Activated T-cell treated with anti-CD3 and anti-CD28 coated beads for 24 hours (primary cell): Measurements from ENCODE around the gene UNC5B.
A peak's percentile ranks its signal among the peaks of the same experiment; 100 is the strongest.
"Not testable (repeated sequence)": the region's sequence is repeated elsewhere in the genome, so short reads cannot be mapped to it uniquely, and the experiment has no call there.

Experiments used
- DNase-seq: peaks from one replicate; pipeline ENCODE4 v3.0.0-alpha.2; 2020; ENCODE audit warnings: low read depth

UNC5B gene

DNA sequence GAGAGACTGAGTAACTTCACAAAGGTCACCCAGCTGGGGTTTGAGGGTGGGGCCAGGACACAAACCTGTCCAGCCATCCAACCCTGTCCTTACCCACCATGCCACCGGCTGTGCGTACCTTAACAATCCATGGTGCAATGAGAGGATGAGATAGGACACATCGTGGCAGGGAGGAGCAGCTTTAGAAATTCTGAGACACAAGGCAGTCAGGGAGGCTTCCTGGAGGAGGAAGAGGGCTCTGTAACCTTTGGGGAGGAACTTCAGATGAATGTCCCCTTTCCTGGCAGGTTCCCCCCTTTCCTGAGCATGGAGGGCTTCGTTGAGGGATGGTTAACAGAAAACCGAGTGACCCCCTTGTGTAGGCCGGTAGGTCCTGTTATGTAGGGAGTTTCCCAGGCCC, 71.0 kb downstream of the UNC5B start:
- no peak for DNase-seq

DNA sequence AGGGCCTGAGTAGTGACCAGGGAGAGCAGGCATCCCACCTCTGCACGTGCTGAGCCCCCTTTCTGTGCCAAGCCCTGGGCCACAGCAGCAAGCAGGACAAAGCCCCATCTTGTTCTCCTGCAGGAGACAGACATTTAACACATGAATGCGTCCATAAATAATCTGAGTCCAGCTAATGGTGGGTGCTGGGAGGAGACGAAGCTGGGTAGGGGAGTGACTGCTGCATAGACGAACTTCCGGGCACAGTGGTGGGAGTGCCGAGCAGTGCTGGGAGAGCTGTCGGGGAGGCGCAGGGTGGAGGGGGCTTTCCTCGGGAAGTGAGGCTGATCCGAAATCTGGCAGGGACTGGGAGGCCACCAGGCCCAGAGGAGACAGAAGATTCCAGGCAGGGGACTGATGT, 71.5 kb downstream of the UNC5B start:
- no peak for DNase-seq

DNA sequence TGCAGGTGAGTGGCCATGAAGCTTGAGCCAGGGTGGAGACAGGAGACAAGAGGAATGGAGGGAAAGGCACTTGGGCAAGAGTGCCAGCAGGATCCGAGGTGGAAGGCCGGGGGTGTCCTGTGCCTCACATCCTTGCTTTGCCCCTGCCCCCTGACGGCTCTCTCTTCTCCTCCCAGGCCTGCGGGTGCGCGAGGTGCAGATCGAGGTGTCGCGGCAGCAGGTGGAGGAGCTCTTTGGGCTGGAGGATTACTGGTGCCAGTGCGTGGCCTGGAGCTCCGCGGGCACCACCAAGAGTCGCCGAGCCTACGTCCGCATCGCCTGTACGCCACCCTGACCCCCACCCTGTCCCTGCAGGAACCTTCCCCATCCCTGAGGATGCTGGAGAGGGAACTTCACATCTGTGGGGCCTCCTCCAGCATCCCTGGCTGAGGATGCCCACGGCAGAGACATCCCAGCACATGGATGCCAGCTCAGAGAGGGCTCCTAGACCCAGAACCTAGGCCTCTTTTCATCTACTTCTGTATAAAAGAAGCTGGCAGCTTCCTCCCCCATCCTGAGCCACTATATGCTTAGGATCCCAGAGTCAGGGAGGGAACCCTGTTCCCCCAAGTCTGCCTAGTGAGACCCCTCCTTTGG, 72.3 kb downstream of the UNC5B start:
- DNase-seq, result no peak

DNA sequence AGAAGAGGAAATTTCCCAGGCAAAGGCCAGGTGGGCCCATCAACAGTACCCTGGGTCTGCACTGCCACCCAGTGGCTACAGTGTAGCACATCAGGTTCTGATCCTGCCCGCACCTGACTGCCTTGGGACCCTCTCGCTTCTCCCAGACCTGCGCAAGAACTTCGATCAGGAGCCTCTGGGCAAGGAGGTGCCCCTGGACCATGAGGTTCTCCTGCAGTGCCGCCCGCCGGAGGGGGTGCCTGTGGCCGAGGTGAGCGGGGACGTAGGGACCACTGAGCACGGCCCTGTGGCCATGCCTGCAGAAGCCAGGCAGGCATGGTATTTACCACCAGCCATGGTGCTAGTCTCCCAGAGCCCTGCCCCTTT, 72.8 kb downstream of the UNC5B start:
- peak; percentile 13 for DNase-seq

DNA sequence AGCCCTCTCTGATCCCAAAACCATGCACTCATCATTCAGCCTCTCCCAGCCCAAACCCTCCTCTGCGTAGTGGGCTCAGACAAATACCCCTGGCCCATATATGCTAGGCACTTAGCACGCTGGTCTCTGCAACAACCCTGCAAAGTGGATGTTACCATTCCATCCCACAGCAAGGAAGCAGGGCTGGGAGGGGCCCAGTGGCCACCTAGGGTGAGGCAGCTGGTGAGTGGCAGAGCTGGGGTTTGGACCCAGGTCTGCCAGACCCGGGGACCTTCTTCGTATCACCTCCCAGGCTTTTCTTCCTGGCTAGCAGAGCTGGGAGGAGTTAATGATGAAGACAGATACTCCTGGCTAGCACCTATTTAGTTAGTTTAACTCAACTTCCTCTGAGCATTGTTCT, 73.6 kb downstream of the UNC5B start:
- no peak for DNase-seq

DNA sequence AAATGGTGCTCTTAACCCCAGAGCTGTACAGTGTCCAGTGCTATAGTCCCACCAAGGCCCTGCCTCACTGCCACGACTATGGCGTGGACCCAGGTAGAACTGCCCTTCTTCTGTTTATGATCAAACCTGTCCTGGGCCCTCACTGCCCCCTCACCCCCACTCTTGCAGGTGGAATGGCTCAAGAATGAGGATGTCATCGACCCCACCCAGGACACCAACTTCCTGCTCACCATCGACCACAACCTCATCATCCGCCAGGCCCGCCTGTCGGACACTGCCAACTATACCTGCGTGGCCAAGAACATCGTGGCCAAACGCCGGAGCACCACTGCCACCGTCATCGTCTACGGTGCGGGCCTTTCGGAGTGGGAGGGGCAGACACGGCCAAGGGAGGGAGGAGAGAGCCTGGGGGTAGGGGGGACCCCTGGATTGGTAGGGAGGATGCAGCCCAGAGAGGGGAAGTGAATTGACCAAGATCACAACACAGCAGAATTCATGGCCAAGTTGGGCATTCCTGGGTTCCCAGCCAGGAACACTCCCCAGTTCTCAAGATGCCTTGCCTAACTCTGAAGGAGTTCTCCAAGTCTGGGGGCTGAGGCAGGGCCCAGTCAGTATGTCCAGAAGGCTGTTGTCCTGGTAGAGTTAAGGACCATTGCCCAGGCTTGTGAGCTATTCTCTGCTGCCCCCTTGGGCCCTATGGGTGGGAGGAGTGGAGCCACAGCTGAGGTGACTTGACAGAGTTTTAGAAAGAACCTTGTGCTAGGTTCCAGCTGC, 74.3 kb downstream of the UNC5B start:
- no peak for DNase-seq

DNA sequence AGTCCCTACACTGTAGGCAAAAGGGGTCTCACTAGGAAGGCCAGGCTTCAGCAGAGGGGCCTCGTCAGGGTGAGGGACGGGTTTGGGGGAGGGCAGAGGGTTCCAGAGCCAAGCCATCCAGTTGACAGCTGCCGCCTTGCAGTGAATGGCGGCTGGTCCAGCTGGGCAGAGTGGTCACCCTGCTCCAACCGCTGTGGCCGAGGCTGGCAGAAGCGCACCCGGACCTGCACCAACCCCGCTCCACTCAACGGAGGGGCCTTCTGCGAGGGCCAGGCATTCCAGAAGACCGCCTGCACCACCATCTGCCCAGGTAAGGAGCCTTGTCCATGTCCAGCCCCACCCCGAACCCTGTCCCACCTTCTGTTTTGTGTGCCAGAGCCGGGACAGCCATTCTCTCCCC, 75.1 kb downstream of the UNC5B start:
- DNase-seq, result no peak

DNA sequence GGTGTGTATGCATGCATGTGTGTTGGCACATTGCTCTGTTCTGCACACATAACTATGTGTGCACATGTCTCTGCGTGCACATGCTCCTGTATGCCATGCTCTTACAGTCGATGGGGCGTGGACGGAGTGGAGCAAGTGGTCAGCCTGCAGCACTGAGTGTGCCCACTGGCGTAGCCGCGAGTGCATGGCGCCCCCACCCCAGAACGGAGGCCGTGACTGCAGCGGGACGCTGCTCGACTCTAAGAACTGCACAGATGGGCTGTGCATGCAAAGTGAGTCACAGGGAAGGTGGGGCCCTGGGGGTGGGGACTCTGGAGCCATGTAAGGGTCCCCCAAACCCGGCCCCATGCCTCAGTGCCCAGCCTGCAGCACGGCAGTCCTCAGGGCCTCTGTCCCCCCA, 76.1 kb downstream of the UNC5B start:
- no peak for DNase-seq

DNA sequence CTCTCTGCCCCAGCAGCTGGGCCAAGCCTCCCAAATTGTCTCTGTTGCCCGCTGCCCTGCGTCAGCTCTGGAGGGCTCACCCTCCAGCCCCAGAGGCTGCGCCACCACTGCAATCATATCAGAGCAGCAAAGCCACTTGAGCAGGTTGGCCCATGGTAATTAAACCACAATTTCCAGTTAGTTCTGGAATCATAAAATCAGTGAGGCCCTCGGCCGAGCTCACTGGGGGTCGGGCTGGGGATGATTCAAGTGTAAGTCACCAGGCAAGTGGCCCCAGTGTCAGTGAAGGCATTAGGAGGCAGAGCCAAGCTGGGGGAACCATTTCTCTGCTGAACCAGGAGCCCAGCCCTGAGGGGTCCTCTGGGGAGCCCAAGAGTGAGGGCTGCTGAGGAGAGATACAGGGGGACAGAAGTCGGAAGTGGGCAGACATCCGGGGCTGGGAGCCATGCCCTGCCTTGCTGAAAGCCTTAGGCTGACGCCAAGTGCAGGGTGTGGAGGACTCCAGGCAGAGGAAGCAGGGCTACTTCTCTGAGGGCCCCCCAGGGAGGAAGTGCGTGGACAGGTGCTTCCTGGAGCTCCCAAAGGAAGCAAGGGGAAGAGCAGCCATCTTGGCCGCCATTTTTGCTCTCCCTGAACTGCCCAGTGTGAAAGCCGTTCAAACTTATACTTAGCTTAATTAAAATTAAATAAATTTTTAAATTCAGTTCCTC, 77.2 kb downstream of the UNC5B start:
- DNase-seq, result no peak

DNA sequence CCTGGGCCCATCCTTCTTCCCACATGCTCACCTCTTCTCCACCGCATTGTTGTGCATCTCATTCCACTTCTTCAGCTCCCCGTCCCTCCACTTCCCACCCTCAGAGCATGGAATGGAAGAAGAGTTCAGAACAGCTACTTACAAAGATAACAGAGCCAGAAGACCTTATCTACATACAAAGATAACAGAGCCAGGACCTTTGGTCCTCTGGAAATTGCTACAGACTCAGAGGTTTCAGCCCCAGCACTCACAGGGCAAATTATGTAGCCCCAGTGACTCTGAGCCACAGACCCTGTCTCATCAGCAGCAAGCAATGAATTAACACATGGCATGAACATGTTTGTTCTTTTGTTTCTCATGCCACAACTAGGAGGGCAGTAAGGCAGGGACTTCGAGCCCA, 78.0 kb downstream of the UNC5B start:
- no peak for DNase-seq

DNA sequence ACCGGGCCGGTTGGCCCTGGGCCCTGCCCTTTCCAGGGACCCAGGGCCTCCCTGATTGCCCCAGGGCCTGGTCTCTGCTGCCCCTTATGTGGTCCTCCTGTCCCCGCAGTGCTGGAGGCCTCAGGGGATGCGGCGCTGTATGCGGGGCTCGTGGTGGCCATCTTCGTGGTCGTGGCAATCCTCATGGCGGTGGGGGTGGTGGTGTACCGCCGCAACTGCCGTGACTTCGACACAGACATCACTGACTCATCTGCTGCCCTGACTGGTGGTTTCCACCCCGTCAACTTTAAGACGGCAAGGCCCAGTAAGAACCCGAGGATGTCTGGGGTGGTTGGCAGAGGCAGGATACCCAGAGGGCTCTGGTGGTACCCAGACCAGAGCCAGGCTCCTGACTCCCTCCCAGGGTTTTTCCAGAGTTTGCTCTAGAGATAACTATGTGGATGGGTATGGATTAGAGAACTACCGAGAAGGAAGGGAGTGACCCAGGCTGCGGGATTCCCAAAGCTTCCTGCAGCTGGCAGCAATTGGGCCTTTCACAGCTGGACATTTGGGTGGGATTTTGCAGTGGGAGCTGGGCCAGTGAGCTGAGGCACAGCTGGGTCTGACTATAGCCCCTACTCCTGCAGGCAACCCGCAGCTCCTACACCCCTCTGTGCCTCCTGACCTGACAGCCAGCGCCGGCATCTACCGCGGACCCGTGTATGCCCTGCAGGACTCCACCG, 78.6 kb downstream of the UNC5B start:
- no peak for DNase-seq

DNA sequence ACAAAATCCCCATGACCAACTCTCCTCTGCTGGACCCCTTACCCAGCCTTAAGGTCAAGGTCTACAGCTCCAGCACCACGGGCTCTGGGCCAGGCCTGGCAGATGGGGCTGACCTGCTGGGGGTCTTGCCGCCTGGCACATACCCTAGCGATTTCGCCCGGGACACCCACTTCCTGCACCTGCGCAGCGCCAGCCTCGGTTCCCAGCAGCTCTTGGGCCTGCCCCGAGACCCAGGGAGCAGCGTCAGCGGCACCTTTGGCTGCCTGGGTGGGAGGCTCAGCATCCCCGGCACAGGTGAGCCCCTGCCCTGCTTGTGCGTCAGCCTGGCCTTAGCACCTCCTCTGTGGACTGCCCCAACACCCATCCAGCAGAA, 79.1 kb downstream of the UNC5B start:
- DNase-seq, result no peak

DNA sequence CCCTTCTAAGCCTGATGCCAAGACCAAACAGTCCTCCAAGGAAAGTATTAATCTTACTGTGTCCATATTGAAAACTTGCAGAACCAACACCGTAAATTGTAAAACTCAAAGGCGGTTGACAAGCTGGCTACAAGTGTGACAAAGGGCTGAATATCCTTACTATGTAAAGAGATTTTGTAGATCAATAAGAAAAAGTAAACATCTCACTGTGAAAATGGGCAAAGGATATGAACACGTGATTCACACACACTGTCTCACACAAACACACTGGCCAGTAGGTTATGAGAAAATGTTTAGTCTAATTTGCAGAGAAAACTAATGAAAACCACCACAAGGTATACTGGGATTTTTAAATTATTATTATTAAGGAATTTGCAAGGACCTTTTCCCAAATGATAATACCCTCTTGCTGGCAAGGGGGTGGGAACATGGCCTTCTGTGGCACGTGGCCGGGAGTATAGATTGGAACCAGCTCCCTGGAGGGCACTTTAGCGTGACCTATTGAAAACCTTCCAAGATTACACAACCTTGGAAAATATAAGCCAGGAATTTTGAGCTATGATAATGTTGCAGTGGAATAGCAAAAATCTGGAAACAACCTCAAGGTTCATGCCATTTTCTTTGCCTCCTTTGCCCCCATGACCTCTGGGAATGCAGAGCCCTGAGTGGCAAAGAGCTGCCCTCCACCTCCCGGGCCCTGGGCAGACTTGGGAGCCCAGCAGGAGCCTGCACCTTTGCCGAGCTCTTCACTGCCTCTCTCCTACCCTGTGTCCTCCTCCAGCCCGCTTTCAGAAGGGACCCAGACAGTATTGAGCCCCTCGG, 80.5 kb downstream of the UNC5B start:
- DNase-seq, result no peak

DNA sequence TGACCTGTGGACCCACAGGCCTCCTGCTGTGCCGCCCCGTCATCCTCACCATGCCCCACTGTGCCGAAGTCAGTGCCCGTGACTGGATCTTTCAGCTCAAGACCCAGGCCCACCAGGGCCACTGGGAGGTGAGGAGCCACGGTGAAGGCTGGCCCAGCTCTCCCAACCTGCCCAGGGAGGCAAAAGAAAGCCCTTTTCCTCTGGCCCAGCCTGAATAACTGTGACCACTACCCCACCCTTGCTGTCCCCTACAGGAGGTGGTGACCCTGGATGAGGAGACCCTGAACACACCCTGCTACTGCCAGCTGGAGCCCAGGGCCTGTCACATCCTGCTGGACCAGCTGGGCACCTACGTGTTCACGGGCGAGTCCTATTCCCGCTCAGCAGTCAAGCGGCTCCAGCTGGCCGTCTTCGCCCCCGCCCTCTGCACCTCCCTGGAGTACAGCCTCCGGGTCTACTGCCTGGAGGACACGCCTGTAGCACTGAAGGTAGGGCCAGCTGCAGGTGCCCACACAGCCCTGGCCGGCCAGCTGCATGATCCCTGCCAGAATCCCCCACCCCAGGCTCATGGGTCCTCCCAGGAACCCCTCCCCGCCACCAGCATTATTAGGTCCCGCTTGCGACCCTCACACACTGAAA, 81.2 kb downstream of the UNC5B start:
- no peak for DNase-seq

DNA sequence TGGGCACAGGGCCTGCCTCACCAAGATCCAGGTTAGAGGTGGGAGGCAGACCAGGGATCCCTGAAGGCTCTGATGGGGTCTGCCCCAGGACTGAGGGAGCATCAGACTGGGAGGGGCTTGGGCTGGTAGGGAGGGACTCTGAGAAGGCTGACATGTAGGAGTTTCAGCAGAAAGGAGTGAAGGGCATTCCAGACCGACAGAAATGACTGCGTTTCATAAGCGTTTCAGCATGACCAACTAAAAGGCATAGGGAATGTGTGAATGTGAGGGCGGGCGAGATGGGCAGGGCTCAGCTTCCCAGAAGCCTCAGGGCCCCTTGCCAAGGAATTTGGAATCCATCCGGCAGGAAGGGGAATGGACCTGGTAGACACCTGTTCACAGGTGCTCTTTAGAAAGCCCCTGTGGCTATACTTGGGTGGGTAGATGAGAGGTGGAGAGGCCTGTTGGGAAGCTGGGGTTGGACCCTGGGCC, 81.8 kb downstream of the UNC5B start:
- no peak for DNase-seq

DNA sequence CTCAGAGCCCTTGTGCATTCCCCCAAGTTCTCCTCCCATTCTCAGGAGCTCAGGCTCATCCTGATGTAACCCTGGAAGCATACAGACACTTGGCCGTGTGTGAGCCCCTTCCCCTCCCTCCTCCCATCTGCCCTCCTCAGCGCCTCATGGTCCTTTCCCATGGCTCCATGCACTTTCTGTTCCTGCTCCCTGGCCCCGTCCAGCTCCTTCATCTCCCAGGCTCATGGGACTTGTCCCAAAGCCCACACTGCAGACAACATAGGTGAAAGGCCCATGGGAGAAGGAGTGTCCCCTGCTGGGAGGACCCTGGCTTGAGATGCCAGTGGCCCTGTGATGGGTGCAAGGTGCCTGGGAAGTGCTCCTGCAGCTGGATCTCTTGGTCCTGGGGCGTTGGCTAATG, 82.5 kb downstream of the UNC5B start:
- no peak for DNase-seq

DNA sequence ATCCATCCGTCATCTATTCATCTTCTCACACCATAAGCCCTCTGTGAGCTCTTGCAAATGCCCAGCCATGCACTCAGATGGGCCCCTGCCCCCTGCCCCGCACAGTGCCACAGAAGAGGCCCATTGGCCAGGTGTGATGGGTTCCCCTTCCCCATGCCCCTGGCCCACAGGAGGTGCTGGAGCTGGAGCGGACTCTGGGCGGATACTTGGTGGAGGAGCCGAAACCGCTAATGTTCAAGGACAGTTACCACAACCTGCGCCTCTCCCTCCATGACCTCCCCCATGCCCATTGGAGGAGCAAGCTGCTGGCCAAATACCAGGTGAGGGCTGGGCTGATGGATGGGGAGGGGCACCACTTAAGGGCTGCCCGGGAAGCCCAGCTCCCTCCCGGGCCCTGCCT, 83.3 kb downstream of the UNC5B start:
- no peak for DNase-seq

DNA sequence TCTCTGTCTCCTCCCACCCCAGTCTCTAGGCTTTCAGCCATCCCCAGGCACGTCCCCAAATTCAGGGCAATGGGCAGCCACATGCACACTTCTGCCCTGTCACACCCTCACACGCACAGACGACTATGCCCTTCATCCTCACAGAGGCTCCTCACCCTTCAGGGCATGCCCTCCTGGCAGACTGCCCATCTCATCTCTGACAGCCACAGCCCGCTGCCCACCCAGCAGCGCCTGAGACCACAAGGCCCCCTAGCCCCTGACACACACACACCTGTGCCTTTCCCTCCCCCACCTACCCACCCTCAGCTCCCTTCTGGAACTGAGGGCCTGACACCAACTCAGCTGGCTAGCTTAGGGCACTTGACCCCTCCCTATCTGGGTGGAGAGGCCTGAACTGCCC, 83.7 kb downstream of the UNC5B start:
- DNase-seq, result no peak

DNA sequence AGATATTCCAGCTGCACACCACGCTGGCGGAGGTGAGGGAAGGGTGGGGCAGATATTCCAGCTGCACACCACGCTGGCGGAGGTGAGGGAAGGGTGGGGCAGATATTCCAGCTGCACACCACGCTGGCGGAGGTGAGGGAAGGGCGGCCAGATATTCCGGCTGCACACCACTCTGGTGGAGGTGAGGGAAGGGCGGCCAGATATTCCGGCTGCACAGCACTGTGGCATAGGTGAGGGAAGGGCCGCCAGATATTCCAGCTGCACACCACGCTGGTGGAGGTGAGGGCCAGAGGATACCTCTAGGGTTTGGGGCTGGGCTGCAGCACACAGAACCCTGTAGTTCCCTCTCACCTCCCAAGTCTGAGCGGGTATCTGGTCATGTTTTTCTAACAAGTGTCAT, 84.4 kb downstream of the UNC5B start:
- not testable (repeated sequence) for DNase-seq

DNA sequence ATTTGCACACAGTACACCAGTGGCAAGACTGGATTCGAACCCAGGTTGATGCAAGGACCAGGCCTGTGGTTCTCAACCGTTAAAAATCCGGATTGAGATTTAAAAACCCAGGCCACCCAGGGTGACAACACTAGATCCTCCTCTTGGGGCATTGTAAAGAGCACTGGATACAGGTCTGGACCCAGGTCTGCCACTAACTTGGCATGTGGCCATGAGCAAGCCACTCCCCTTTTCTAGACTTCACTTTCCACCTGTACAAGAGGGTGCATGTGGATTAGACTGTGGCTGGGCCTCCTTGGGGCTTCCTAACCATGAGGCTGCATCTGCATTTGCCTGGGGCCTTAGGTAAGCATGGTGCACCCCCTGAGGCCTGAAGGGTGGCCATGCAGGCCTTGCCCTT, 85.0 kb downstream of the UNC5B start:
- no peak for DNase-seq

DNA sequence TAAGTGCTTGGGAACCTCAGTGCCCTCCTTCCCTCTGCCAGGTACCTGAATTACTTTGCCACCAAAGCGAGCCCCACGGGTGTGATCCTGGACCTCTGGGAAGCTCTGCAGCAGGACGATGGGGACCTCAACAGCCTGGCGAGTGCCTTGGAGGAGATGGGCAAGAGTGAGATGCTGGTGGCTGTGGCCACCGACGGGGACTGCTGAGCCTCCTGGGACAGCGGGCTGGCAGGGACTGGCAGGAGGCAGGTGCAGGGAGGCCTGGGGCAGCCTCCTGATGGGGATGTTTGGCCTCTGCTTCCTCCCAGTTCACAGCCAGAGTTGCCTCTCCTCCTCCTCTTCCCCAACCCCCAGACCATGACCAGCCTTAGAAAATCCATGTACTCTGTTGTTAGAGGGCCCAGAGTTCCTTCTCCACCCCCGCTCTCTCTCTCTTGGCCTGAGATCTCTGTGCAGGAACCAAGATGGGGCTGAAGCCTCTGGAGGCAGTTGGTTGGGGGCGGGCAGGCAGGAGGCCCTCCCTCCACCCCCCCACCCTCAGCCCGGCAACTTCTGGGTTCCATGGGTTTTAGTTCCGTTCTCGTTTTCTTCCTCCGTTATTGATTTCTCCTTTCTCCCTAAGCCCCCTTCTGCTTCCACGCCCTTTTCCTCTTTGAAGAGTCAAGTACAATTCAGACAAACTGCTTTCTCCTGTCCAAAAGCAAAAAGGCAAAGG, 86.9 kb downstream of the UNC5B start:
- no peak for DNase-seq
